Ishikawa (cell line): ENCODE measurements around the gene KIRREL3.

ENCODE experiments used
- CEBPB ChIP-seq: IDR thresholded peaks from 2 replicates; pipeline ENCODE4 v1.6.1; 2012
- CREB1 ChIP-seq: IDR thresholded peaks from 2 replicates; pipeline ENCODE4 v1.6.1; 2012; ENCODE audit warnings: low read depth
- EGR1 ChIP-seq: IDR thresholded peaks from 2 replicates; pipeline ENCODE4 v1.6.1; 2012
- EP300 ChIP-seq: IDR thresholded peaks from 2 replicates; pipeline ENCODE4 v1.6.1; 2012; ENCODE audit warnings: borderline replicate concordance
- FOXM1 ChIP-seq: IDR thresholded peaks from 2 replicates; pipeline ENCODE4 v1.6.1; 2012; ENCODE audit warnings: low read depth, borderline replicate concordance
- MAX ChIP-seq: IDR thresholded peaks from 2 replicates; pipeline ENCODE4 v1.6.1; 2012
- NFIC ChIP-seq: IDR thresholded peaks from 2 replicates; pipeline ENCODE4 v1.6.1; 2012
- RAD21 ChIP-seq: IDR thresholded peaks from 2 replicates; pipeline ENCODE4 v1.6.1; 2012; ENCODE audit warnings: low read depth
- REST ChIP-seq: IDR thresholded peaks from 2 replicates; pipeline ENCODE4 v1.6.1; 2012; ENCODE audit warnings: low read depth, mild to moderate bottlenecking
- TAF1 ChIP-seq: IDR thresholded peaks from 2 replicates; pipeline ENCODE4 v1.6.1; 2012; ENCODE audit warnings: low read depth, mild to moderate bottlenecking
- TCF12 ChIP-seq: IDR thresholded peaks from 2 replicates; pipeline ENCODE4 v1.6.1; 2012; ENCODE audit warnings: low read depth
- TEAD4 ChIP-seq: IDR thresholded peaks from 2 replicates; pipeline ENCODE4 v1.6.1; 2012
- USF1 ChIP-seq: IDR thresholded peaks from 2 replicates; pipeline ENCODE4 v1.6.1; 2012
- YY1 ChIP-seq: IDR thresholded peaks from 2 replicates; pipeline ENCODE4 v1.6.1; 2012; ENCODE audit warnings: low read depth
- ZBTB7A ChIP-seq: IDR thresholded peaks from 2 replicates; pipeline ENCODE4 v1.6.1; 2012; ENCODE audit warnings: low read depth

KIRREL3 gene

GRCh38 chr11:127028648-127029047 is 28.1 kb upstream of the KIRREL3 start:
- TF ChIP-seq YY1 = no peak
- no peak for TF ChIP-seq ZBTB7A
- TF ChIP-seq REST = no peak
- TF ChIP-seq CREB1 = no peak
- TF ChIP-seq TCF12 = no peak
- TF ChIP-seq CEBPB = no peak
- no peak for TF ChIP-seq MAX
- TF ChIP-seq TAF1 = no peak

GRCh38 chr11:127027789-127028188 is 27.2 kb upstream of the KIRREL3 start:
- no peak for TF ChIP-seq TAF1
- TF ChIP-seq USF1 = no peak
- no peak for TF ChIP-seq EP300
- no peak for TF ChIP-seq FOXM1
- TF ChIP-seq ZBTB7A = no peak
- TF ChIP-seq MAX = no peak
- no peak for TF ChIP-seq REST
- no peak for TF ChIP-seq RAD21
- TF ChIP-seq NFIC = no peak
- TF ChIP-seq TEAD4 = no peak
- TF ChIP-seq CEBPB = no peak
- no peak for TF ChIP-seq YY1
- no peak for TF ChIP-seq EGR1
- no peak for TF ChIP-seq CREB1
- TF ChIP-seq TCF12 = no peak

GRCh38 chr11:127027000-127027399 is 26.4 kb upstream of the KIRREL3 start:
- TF ChIP-seq CREB1 (no peak), TEAD4 (no peak)

GRCh38 chr11:127023991-127024390 is 23.4 kb upstream of the KIRREL3 start:
- TF ChIP-seq EGR1 = no peak
- TF ChIP-seq FOXM1 = no peak
- TF ChIP-seq YY1 = no peak
- no peak for TF ChIP-seq ZBTB7A
- no peak for TF ChIP-seq NFIC
- no peak for TF ChIP-seq TCF12
- no peak for TF ChIP-seq RAD21
- no peak for TF ChIP-seq CEBPB
- no peak for TF ChIP-seq USF1
- no peak for TF ChIP-seq REST
- no peak for TF ChIP-seq TAF1
- TF ChIP-seq CREB1 = no peak
- no peak for TF ChIP-seq EP300
- TF ChIP-seq TEAD4 = no peak

- TF ChIP-seq TCF12 (no peak), CREB1 (no peak), EGR1 (no peak), MAX (no peak), ZBTB7A (no peak), NFIC (no peak), FOXM1 (no peak), TAF1 (no peak), RAD21 (no peak), EP300 (no peak), REST (no peak), USF1 (no peak), YY1 (no peak), TEAD4 (no peak), CEBPB (no peak)
Measured at GRCh38 chr11:127018683-127019279, 18.2 kb upstream of the KIRREL3 start.
